Activated T-helper 1 cell treated with anti-CD3 and anti-CD28 coated beads, Interleukin-2, amount 50 U/mL, for 16 hours (primary cell): Measurements from ENCODE around the gene PTGR3.

ENCODE experiments used
- DNase-seq, 2 donors: peaks; one replicate each; pipeline ENCODE4 v3.0.0-alpha.2; 2020; ENCODE audit warnings: low read depth in 1 of 2, low spot score in 1 of 2

PTGR3 gene

DNA sequence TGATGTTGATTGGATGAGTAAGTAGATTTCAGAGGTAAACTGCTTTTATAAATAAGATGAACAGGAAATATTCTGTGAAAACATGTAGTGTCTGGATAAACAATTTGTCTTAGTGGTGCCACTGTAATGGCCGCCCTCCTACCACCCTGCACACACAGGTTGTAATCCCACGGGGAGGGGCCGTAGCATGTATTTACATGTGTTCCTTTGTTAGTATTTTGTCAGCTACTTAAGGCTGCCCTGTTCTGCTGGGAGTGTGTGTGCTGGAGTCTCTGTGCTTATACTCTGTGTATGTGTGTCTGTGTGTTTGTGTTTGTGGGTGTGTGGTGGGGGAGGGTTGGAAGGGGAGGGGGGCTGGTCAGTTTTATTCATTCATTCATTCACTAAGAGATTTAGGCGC lies 6.7 kb upstream of the PTGR3 start:
- no peak for DNase-seq

DNA sequence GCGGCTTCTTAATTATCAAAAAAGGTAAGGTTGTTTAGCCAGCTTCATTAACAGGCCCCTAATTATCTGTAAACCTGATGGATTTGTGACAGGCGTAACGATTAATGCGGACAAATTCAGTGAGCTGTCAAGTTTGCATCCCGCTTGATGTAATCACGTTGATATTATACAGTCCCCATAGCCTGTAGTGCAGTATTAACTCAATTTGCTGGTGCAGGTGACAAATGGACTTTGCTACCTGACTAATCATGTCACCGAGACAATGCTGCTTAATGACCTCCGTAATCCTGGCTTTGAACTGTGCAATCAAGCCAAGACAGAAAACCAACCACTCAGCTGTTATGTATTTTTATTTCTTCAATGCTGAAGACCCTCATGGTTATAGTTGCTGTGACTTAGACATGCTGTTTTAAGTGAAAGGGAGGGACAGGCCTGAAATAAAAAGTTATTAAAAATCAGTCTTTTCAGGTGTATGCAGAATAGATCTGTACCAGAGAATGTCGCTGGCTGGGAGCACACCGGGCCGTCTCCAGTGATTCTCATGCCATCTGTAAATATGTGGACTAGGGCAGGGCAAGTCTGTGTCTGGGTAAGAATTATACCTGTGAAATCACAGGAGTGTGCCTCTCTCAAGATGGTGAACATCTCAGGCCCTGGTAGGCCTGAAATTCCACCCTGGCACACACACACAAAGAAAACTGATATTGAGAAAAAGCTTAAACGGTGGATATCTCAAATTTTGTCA lies 6.0 kb upstream of the PTGR3 start:
- DNase-seq = no peak

DNA sequence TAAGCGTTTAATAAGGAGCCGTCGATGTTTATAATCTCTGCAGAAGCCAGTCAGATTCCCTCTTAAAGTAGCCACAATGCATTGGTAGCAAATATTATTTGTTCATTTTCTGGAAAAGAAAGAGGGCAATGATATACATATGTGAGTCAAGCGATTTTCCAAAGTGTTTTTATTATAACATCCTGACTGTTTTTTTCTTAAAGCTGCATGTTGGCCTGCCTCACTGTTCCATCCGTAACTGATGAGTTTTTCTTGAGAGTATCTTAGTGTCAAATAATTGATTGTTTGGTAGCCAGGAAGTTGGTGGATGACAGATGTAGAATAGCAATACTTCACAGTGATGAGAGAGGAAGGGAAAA lies 5.4 kb upstream of the PTGR3 start:
- no peak for DNase-seq

GRCh38 chr18:75213611-75214331 lies 4.8 kb upstream of the PTGR3 start:
- DNase-seq = no peak

- DNase-seq = no peak
These were observed 3.8 kb upstream of the PTGR3 start for GRCh38 chr18:75212751-75213090.

DNA sequence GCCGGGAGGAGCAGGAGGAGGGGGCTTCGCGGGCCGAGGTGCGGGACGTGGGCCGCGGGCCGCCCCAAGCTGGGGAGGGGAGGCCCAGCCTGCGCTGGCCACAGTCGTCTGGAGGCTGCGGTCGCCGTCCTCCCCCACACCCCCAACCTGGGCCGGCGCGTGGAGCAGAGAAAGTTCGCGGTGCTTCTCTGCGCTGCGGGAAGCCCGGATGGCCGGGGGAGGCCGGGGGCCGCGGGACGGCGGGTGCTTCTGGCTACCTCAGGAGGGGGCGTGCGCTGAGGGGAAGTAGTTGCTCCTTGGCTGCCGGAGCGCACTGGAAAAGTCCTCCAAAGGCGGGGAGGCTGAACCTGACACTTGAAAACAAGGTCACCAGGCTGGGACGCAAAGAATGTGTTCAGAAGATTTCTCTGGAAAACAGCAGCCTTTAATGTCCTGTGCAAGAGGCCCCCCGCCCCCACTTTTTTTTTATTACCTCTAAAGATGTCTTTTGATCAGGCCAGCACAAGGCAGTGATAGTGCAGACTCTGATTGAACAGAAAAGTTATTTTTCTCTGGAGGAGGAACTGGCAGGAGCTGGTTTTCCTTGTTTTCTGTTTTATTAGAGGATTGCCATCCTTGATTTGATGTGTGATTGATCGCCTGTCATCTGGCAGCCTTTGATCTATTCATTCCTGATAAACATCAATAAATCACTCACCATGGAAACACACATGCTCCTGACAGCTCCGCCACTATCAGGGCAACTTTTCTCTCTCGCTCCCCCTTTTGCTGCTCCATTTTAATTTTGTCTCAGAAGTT lies 3.2 kb upstream of the PTGR3 start:
- peak in 1 of 2 donors; percentile 5 for DNase-seq

- no peak for DNase-seq
These were observed 2.6 kb upstream of the PTGR3 start for GRCh38 chr18:75211626-75211952.

DNA sequence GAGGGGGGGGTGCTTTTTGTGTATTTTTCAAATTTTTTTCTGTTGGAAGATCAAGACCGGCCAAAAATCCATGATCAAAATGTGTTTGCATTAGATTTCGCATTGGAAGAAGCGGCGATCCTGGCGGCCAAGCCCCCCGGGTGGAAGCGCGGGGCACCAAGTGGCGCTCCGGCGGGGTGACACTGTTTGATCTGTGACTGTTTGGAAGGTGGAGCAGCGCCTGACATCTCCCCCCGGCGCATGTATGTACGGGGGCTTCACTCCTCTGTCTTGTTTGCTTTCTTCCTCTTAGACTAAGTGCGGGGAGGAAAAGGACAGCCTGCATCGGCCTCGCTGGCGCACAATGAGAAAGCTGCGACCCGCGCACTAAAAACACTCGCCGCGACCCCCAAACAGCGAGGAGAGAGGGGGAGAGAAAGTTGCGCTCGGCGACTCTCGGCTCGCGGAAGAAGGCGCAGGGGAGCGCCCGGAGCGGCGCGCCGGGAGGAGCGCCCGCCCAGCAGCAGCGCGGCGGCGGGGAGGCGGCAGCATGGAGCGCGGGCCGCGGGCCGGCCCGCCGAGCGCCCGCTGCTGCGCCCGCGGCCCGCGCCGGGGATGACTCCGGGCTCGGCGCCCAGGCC lies 2.2 kb upstream of the PTGR3 start:
- peak in 1 of 2 donors; percentile 10 for DNase-seq

DNA sequence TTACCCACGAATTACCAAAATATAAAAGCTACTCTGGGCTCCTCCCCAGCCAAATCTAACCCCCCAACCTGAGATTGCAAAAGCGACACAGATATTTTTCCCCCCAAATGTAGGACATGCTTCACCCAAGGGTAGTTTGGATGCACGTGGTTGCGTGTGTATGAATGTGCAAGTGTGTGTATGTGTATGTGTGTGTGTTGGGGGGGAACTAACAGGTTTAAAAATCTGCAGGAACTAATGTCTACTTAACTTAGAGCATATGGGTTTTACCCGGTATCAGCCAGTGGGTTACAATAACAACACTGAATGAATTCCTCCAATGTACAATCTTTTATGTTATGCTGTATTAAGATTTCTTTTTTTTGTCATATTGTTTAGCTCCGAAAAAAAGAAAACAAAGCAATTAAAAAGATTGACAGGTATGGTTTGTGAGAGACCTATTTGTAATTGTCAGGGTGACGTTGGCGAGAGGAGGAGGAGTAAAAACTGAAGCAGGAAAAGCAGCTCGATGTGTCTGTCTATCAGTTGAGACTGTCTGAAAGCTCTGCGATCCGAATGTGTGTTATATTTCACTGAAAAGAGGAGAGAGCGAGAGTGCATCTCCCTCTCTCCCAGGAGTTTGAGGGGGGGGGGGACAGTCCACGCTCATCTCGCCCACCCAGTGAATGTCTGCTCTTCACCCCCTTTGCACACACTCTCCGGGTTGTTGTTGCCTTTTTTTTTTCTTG lies 1.5 kb upstream of the PTGR3 start, which contains the start of gene TSHZ1:
TSS of gene TSHZ1 (plus strand) at position 524 of the 728 bp plus-strand sequence. CDS start 1,080 bp downstream, outside the sequence.
- DNase-seq = peak in 1 of 2 donors; percentile 34

DNA sequence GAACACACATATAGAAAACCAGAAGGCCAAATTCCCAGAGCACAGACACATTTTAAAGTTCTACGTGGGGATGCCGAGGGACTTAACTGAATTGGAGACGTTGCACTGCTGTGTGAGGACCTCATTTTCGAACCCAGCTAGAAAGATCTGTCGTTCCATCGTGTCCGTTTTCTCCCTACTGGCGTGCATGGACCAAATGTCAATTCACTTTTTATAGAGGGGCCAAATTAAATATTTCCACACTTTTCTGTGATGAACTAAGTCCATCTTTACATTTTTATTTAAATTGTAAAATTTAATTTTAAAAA lies 966 bp upstream of the PTGR3 start:
- no peak for DNase-seq

DNA sequence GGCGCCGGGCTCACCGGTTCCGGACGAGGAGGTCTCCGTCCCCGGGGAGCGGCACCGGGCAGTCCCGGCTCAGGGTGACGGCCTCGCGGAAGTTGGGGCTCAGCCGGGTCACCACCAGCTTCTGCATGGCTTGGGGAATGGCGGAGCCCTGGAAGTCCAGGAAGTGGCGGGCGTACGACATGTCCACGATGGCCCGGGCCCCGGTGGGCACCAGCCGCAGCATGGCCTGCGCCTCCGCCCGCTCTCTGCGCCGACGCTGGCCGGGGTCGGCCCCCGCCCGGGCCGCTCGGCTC lies 157 bp downstream of the PTGR3 start:
- no peak for DNase-seq

DNA sequence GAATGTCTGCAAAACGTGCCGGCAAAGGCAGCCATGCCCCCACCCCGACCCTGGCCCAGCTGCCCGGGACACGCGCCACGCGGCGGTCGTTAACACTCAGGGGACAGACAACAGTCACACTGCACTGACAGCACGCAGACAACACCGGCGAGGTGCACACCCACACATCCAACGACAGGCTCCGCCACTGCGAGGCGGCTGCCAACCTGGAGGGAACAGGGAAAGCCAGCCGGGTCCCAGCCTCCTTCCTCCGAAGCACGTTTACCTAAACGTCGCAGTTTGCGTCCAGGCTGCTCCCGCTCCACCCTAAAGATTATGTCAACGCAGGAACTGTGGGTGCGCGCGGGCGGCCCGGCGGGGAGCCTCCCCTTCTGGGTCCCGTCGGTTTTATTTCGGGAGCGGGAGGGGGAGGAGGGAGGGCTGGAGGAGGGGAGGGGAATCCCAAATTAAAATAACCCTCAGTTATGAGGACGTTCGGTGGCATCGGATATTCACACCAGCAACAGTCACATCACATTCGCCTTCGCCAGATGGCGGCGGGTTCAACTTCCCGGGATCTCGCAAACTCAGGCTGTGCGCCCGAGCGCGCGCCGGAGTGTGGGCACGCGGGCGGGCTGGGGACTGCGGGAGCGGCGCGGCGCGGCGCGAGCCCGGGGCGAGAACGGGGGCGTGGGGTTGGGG lies 644 bp downstream of the PTGR3 start:
- peak; percentile 17 to 19 for DNase-seq

- DNase-seq = no peak
These were observed 1.4 kb downstream of the PTGR3 start for GRCh38 chr18:75207310-75208154.

GRCh38 chr18:75206452-75207309 lies 2.3 kb downstream of the PTGR3 start:
- DNase-seq = no peak

GRCh38 chr18:75205514-75206132 lies 3.3 kb downstream of the PTGR3 start:
- DNase-seq = no peak

GRCh38 chr18:75204732-75205513 lies 4.0 kb downstream of the PTGR3 start:
- DNase-seq = no peak

GRCh38 chr18:75204269-75204731 lies 4.6 kb downstream of the PTGR3 start:
- no peak for DNase-seq
